ENCODE measurements around the gene NPHS1.

- TF ChIP-seq EZH2 (IDR thresholded peaks at IDR 0.05; ENCODE audit: low read depth, low read length, severe bottlenecking): peak; percentile 53
- no peak for TF ChIP-seq RFX5 (IDR thresholded peaks at IDR 0.05; ENCODE audit: borderline replicate concordance, low read depth, low read length)
- no peak for TF ChIP-seq POLR2A (IDR thresholded peaks at IDR 0.05; ENCODE audit: control extremely low read depth in 1 of 2, low read depth in 2 of 2, low read length in 2 of 2)
- TF ChIP-seq CTCF (IDR thresholded peaks at IDR 0.05; ENCODE audit: control extremely low read depth in 1 of 3, insufficient read depth in 1 of 3, low read depth in 1 of 3, low read length in 3 of 3): no peak
- TF ChIP-seq EP300 (IDR thresholded peaks at IDR 0.05; ENCODE audit: borderline replicate concordance in 1 of 2, low read depth in 2 of 2, low read length in 2 of 2): no peak
- no peak for TF ChIP-seq CEBPB (IDR thresholded peaks at IDR 0.05; ENCODE audit: low read depth, low read length)
- TF ChIP-seq CHD1 (IDR thresholded peaks at IDR 0.05; ENCODE audit: low read depth, low read length): no peak
Observed at GRCh38 chr19:35860818-35861639, 8.7 kb upstream of the NPHS1 start.
